HG03342 (cell line): Measurements from ENCODE around the gene CEP95.

ENCODE experiments used
- ATAC-seq: cut with Tn5 transposase; IDR thresholded peaks from one replicate; pipeline ENCODE4 v1.9.1; 2021; ENCODE audit warnings: mild to moderate bottlenecking, moderate library complexity; ENCODE audit not compliant: unreplicated experiment

CEP95 gene

DNA sequence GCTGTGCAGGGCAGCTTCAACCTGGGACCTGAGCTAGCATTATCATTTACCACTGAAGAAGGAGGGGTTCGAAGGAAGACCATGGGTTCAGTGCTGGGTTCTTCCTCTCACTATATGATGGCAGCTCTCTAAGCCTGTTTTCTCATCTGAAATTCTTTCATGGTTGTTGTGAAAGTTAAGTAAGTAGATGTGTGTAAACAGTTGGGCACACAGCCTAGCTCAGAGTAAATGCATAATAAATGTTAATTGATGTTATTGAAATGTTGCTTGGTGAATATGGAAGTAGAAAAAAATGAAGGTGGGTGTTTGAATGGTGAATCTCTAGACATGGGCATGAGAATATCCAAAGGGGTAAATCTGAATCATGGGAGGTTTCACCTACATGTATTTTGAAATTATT, 9.1 kb downstream of the CEP95 start:
- no peak for ATAC-seq

- ATAC-seq: no peak
These were observed 12.8 kb downstream of the CEP95 start for GRCh38 chr17:64519601-64520000.

GRCh38 chr17:64520359-64520758, 13.6 kb downstream of the CEP95 start:
- no peak for ATAC-seq

DNA sequence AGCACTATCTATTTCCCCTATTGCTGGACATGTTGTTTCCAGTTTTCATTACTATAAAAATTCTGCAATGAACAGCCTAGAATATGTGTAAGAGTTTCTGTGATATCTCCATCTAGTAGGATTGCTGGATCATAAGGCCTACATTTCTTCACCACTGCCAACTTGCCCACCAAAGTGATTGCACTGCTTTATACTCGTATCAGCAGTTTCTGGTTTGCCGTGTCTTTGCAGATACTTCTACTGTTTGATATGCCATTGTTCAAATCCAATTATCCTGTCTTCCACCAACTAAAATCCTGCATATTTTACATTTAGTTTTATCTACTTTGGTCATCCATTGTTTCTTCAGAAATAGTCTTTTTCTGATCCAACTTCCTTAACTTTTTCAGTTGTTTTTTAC, 21.1 kb downstream of the CEP95 start:
- ATAC-seq: no peak

DNA sequence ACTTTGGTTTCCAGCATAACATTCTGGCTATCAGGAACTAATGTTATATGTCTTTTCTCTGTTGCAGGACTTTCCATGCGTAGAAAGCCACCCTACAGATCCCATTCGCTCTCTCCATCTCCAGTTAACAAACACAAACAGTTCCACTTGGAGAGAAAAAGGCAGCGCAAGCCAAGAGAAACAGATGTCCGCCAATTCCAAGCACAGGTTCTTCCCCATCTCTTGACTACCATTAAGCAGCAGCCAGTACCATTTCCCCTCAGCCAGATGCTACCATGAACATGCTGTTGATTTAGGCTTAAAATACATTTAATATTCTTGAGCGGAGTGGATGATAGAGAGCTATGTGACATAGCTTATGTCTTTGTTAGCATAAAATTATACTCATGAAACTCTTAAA, 22.4 kb downstream of the CEP95 start:
- ATAC-seq: no peak

DNA sequence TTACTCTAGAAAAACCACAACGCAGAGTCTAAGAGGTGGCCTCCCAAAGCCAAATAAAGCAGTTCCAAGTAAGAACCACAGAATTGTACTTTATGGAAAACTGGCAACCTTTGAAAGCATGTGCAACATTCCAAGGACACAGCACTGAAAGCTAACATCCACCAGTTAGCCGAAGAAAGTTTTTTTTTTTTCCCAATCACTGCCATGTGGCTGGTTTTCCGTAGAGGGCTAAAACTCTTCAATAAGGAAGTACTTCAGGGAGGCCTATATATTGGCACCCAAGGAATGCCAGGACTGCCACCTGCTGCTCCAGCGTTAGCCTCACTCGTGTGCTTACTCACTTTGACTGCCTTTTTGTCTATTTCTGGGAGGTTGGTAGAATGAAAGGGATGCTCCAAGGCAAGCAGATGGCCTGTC, 25.2 kb downstream of the CEP95 start:
- no peak for ATAC-seq

- no peak for ATAC-seq
These were observed 25.6 kb downstream of the CEP95 start for GRCh38 chr17:64532409-64532808.

DNA sequence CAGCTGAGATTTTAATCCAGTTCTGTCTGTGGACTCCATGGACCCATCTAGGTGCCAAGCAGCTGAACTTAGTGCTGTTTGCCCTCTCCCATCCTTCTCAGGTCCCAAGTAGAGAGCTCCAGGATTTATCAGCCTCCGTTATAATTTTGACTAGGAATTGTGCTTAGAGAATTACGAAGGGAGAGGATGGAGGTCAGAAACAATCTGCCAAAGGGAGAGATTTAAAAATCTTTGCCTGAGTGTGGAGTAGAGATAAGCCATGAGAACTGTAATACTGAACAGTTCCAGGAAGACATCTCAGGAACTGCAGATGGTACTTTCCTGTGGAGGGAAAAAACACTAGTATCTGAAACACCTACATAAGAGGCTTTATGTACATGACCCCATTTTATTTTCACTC, 27.0 kb downstream of the CEP95 start:
- ATAC-seq: no peak

- ATAC-seq: no peak
These were observed 27.4 kb downstream of the CEP95 start for GRCh38 chr17:64534187-64534586.

- no peak for ATAC-seq
These were observed 28.6 kb downstream of the CEP95 start for GRCh38 chr17:64535357-64535756.

DNA sequence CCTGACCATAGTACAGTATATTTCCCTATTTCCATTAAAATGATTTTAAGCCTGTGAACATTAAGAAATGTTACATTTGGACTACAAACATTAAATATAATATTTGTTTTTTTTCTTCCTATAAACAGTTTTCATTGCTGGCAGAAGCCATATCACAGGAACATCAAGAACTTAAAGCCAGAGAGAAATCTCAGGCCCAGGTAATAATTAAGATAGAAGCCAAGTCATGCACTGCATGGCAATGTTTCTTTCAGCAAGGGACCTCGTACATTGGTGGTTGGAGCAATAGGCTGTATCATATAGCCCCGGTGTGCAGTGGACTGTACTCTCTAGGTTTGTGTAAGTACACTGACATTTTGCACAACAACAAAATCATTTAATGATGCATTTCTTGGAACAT, 30.1 kb downstream of the CEP95 start:
- no peak for ATAC-seq

- no peak for ATAC-seq
These were observed 30.7 kb downstream of the CEP95 start for GRCh38 chr17:64537488-64537887.

DNA sequence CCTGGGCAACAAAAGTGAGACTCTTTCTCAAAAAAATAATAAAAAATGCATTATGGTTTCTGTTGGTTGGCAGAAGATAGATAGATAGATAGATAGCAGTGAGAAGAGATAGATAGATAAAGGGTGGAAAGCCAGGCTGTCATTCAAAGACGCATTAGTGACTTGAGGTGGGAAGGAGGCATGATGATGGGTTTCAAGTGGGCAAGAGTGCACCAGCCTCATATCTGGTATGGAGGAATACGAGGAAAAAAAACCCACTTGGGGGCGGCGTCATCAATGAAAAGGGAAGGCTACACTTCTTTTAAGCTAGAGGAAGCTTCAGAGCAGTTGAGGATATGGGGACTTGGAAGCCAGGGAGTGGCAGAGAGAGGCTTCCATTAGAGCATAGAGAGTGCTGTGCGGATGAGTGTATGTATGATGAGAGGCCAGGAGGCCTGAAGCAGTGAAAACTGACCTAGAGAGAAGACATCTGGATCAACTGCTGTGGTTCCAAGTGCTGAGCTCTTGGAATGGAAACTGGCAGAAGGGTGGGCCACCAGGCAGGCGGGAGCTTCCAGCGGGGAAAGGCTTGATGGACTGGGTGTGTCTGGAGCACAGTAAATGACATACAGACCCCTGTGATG, 31.8 kb downstream of the CEP95 start:
- ATAC-seq: no peak

GRCh38 chr17:64540118-64540776, 33.5 kb downstream of the CEP95 start:
- ATAC-seq: no peak

GRCh38 chr17:64544742-64545141, 38.0 kb downstream of the CEP95 start:
- no peak for ATAC-seq

GRCh38 chr17:64546716-64547115, 39.9 kb downstream of the CEP95 start:
- ATAC-seq: no peak

- ATAC-seq: no peak
These were observed 40.5 kb downstream of the CEP95 start for GRCh38 chr17:64547319-64547718.

DNA sequence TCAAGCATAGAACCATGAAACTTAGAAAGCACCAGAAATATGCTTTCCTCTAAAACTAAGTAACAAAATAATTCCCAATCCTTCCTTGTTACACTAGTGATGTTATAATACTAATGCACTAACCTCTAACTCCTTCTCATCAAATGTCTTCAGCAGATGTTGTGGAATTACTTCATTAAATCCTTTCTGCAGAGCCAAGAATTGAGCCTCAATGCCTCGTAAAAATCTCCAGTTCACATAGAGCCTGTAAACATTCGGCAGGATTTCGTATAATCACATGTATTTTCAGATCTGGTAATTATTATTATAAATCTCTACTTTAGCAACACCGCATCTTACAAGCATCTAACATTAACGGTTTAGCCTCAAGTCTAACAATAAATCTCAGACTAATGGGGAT, 44.7 kb downstream of the CEP95 start:
- ATAC-seq: no peak

GRCh38 chr17:64554028-64554637, 47.4 kb downstream of the CEP95 start:
- ATAC-seq: no peak

- ATAC-seq: no peak
These were observed 48.5 kb downstream of the CEP95 start for GRCh38 chr17:64555281-64555680.

DNA sequence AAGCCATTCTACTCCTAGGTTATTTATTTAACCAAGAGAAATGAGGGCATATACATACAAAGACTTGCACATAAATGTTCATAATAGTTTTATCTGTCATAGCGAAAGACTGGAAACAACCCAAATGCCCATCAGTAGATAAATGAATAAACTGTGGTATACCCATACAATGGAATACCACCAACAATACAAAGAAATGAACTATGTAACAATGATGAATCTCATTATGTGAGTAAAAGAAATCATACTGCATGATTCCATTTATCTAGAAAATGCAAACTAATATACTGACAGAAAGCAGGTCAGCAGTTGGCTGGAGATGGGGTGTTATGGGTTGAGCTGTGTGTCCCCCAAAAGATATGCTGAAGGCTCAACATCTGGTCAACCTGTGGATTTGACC, 57.3 kb downstream of the CEP95 start:
- ATAC-seq: no peak

DNA sequence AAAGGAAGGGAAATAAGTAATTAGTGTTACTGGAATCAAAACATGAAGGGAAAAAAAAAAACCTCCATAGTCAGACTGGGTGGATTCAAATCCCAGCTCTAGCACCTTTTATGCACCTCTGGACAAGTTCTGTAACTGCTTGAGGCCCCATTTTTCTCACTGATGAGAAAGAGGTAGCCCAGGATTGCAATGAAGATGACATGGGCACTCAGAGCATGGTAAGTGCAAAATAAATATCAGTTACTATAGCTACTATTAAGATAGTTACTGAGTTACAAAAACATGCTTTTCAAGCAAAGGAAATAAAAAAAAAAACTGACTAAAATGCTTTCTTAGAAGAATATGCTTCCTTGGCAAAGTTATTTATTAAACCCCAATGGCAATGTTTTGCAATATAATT, 58.8 kb downstream of the CEP95 start:
- ATAC-seq: no peak

GRCh38 chr17:64571746-64572145, 65.0 kb downstream of the CEP95 start:
- no peak for ATAC-seq
